HG03045 (cell line): ENCODE measurements around the gene ZNF837.

Source experiments
- ATAC-seq: cut with Tn5 transposase; IDR thresholded peaks from one replicate; pipeline ENCODE4 v1.9.1; 2021; ENCODE audit warnings: mild to moderate bottlenecking, moderate library complexity; ENCODE audit not compliant: unreplicated experiment

The ZNF837 gene

GRCh38 chr19:58326501-58326913 is 54.3 kb downstream of the ZNF837 start:
- ATAC-seq = no peak

DNA sequence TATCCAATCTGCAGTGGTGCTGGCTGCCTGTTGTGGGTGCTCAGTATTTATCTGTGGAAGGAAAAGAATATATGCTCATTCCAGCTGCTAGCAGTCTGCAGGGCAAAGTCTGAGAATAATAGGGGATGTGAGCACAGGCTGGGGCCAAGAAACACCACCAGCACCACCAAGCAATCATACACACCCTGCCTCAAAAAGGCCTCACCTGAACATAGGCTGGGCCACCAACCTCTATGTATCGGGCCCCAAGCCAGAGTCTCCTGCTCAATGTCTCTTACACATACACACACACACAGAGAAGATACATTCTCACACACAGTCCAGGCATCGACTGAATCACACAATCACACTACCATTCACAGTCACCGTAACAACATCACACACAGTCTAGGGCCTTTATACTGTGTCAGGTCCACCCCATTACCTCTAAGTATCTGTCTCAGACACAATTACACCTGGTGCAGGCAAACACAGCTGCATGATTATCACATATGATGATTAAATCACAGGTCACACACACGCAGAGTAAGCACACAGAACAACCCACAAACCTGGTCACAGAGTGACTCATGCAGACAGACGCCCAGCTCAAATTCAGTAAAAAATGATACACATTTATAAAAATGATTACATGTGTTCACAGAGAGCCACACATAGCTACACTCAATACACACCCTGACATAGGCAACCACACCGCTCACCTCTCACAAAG is 55.4 kb downstream of the ZNF837 start:
- no peak for ATAC-seq

- ATAC-seq = no peak
Observed at GRCh38 chr19:58319241-58319640, 61.6 kb downstream of the ZNF837 start.

DNA sequence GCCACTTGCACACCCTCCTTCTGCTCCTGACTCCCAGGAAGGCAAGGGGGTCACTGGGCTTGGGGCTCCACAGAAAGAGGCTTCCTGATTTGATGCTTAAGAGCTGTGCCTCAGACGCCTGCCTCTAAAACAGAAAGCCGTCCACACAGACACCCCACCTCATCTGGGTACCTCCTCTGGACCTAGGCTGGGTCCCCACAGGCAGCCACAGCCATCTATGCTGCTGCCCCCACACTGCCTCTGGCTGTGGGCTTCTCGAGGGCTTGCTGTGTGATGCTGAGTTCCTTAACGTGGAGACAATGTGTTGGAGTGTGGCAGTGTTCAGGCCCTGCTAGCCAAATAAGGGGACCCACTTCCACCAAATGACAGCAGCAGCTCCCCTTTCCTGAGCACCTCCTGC is 62.5 kb downstream of the ZNF837 start:
- no peak for ATAC-seq
